ENCODE measurements around the gene SPAG16.

DNA sequence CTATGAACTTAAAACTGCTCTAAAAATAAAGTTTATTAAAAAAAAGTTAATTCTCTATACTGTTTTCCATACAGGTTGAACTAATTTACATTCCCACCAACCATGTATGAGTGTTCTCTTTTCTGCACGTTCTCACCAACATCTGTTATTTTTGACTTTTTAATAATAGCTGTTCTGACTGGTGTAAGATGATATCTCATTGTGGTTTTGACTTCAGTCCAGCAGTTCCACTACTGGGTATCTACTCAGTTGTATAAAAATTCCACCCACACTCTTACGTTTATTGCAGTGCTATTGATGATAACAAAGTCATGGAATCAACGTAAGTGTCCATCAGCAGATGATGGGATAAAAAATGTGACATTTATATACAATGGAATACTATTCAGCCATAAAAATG lies 33.7 kb downstream of the SPAG16 start:
- TF ChIP-seq RAD21 (IDR thresholded peaks at IDR 0.05; ENCODE audit: low read length) (no peak), TEAD4 (IDR thresholded peaks at IDR 0.05; ENCODE audit: borderline replicate concordance, insufficient read depth) (peak; percentile 60; the same call in 1 of the 2 replicates), POLR2AphosphoS5 (IDR thresholded peaks at IDR 0.05; ENCODE audit: low read depth, low read length) (peak; percentile 45; the same call in 1 of the 2 replicates), GABPA (IDR thresholded peaks at IDR 0.05; ENCODE audit: low read depth) (no peak), EP300 (IDR thresholded peaks at IDR 0.05; ENCODE audit: borderline replicate concordance in 1 of 2, low read depth in 1 of 2, low read length in 1 of 2) (no peak), CHD2 (IDR thresholded peaks at IDR 0.05; ENCODE audit: low read length, partially characterized antibody) (no peak), RCOR1 (IDR thresholded peaks at IDR 0.05; ENCODE audit: low read length) (no peak), JUND (IDR thresholded peaks at IDR 0.05) (no peak), NFIC (IDR thresholded peaks at IDR 0.05; ENCODE audit: borderline replicate concordance) (peak; percentile 80)
- TF ChIP-seq, protein P1, sequence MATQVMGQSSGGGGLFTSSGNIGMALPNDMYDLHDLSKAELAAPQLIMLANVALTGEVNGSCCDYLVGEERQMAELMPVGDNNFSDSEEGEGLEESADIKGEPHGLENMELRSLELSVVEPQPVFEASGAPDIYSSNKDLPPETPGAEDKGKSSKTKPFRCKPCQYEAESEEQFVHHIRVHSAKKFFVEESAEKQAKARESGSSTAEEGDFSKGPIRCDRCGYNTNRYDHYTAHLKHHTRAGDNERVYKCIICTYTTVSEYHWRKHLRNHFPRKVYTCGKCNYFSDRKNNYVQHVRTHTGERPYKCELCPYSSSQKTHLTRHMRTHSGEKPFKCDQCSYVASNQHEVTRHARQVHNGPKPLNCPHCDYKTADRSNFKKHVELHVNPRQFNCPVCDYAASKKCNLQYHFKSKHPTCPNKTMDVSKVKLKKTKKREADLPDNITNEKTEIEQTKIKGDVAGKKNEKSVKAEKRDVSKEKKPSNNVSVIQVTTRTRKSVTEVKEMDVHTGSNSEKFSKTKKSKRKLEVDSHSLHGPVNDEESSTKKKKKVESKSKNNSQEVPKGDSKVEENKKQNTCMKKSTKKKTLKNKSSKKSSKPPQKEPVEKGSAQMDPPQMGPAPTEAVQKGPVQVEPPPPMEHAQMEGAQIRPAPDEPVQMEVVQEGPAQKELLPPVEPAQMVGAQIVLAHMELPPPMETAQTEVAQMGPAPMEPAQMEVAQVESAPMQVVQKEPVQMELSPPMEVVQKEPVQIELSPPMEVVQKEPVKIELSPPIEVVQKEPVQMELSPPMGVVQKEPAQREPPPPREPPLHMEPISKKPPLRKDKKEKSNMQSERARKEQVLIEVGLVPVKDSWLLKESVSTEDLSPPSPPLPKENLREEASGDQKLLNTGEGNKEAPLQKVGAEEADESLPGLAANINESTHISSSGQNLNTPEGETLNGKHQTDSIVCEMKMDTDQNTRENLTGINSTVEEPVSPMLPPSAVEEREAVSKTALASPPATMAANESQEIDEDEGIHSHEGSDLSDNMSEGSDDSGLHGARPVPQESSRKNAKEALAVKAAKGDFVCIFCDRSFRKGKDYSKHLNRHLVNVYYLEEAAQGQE (IDR thresholded peaks at IDR 0.05; ENCODE audit: low read depth, low read length) = no peak
- TF ChIP-seq, protein P2, sequence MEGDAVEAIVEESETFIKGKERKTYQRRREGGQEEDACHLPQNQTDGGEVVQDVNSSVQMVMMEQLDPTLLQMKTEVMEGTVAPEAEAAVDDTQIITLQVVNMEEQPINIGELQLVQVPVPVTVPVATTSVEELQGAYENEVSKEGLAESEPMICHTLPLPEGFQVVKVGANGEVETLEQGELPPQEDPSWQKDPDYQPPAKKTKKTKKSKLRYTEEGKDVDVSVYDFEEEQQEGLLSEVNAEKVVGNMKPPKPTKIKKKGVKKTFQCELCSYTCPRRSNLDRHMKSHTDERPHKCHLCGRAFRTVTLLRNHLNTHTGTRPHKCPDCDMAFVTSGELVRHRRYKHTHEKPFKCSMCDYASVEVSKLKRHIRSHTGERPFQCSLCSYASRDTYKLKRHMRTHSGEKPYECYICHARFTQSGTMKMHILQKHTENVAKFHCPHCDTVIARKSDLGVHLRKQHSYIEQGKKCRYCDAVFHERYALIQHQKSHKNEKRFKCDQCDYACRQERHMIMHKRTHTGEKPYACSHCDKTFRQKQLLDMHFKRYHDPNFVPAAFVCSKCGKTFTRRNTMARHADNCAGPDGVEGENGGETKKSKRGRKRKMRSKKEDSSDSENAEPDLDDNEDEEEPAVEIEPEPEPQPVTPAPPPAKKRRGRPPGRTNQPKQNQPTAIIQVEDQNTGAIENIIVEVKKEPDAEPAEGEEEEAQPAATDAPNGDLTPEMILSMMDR (IDR thresholded peaks at IDR 0.05) = no peak
- TF ChIP-seq, protein P3, sequence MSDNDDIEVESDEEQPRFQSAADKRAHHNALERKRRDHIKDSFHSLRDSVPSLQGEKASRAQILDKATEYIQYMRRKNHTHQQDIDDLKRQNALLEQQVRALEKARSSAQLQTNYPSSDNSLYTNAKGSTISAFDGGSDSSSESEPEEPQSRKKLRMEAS (IDR thresholded peaks at IDR 0.05; ENCODE audit: low read depth) = no peak
- TF ChIP-seq, protein P4, sequence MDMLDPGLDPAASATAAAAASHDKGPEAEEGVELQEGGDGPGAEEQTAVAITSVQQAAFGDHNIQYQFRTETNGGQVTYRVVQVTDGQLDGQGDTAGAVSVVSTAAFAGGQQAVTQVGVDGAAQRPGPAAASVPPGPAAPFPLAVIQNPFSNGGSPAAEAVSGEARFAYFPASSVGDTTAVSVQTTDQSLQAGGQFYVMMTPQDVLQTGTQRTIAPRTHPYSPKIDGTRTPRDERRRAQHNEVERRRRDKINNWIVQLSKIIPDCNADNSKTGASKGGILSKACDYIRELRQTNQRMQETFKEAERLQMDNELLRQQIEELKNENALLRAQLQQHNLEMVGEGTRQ (IDR thresholded peaks at IDR 0.05; ENCODE audit: borderline replicate concordance, low read depth, low read length) = no peak
